SK-N-SH (cell line): ENCODE data around the gene GRM7. TPM values are rescaled to one million over a fixed set of nuclear protein-coding genes. Genes with fewer than 3 reads are reported as not detected.

ENCODE experiments used
- CTCF ChIA-PET: fragments of 300-600, 350-600 bp; formaldehyde crosslinking; extraction: SDS; loops from one replicate; lab custom pipeline; 2021; lab: Yijun Ruan, JAX
- POLR2A ChIA-PET: fragments of 350-600 bp; sonication (Branson Sonifier 250); formaldehyde crosslinking; extraction: SDS; loops from one replicate; lab custom pipeline; 2020; ENCODE audit warnings: antibody characterized with exemption, inconsistent platforms; lab: Yijun Ruan, JAX
- DNase-seq: peaks from one replicate; pipeline ENCODE4 v3.0.0; 2012
- H2AFZ ChIP-seq: fragments of 200-600 bp; sonication (generic); 2 replicates; pipeline ENCODE4 v1.8.1; 2016; ENCODE audit warnings: antibody characterized with exemption, mild to moderate bottlenecking, low read depth
- H3F3A ChIP-seq: fragments of 200-600 bp; sonication (generic); replicated peaks from 2 replicates; pipeline ENCODE3; 2016; ENCODE audit warnings: antibody characterized with exemption, mild to moderate bottlenecking; ENCODE audit not compliant: insufficient read depth
- H3K27ac ChIP-seq, 2 experiments: fragments of 200-500 bp in 1 of 2; fragments of 200-600 bp in 1 of 2; sonication (Bioruptor generic) in 1 of 2; sonication (generic), shearing (Covaris generic) in 1 of 2; 2 replicates each; pipeline versions ENCODE4 v1.5.1 to v1.6.1; 2014 to 2016; ENCODE audit warnings: low read depth in 2 of 2, inconsistent platforms in 1 of 2, low read length in 1 of 2, mild to moderate bottlenecking in 1 of 2, mixed read lengths in 1 of 2
- H3K27me3 ChIP-seq: fragments of 200-600 bp; sonication (generic), shearing (Covaris generic); 2 replicates; pipeline ENCODE4 v1.6.1; 2016; ENCODE audit warnings: mixed run types; ENCODE audit not compliant: insufficient read depth
- H3K36me3 ChIP-seq, 2 experiments: fragments of 200-500 bp in 1 of 2; fragments of 200-600 bp in 1 of 2; sonication (Bioruptor generic) in 1 of 2; sonication (generic) in 1 of 2; replicated peaks in 1 of 2; 2 replicates each; pipeline versions ENCODE3 to v1.5.1; 2014 to 2016; ENCODE audit warnings: low read length in 1 of 2, mild to moderate bottlenecking in 1 of 2; ENCODE audit not compliant: insufficient read depth in 2 of 2, control insufficient read depth in 1 of 2
- H3K4me1 ChIP-seq, 2 experiments: fragments of 200-500 bp in 1 of 2; fragments of 200-600 bp in 1 of 2; sonication (Bioruptor generic) in 1 of 2; sonication (generic), shearing (Covaris generic) in 1 of 2; 2 replicates each; pipeline versions ENCODE4 v1.5.1 to v1.6.1; 2014 to 2016; ENCODE audit warnings: low read depth in 1 of 2, low read length in 1 of 2, mixed run types in 1 of 2; ENCODE audit not compliant: insufficient read depth in 2 of 2, control insufficient read depth in 1 of 2
- H3K4me2 ChIP-seq: fragments of 200-600 bp; sonication (generic), shearing (Covaris generic); 2 replicates; pipeline ENCODE4 v1.6.1; 2017; ENCODE audit warnings: mixed run types
- H3K4me3 ChIP-seq, 2 experiments: fragments of 200-500 bp in 1 of 2; fragments of 200-600 bp in 1 of 2; sonication (Bioruptor generic) in 1 of 2; sonication (generic), shearing (Covaris generic) in 1 of 2; 2 replicates each; pipeline versions ENCODE4 v1.5.1 to v1.8.1; 2014 to 2016; ENCODE audit warnings: low read depth in 2 of 2, inconsistent platforms in 1 of 2, low read length in 1 of 2, mild to moderate bottlenecking in 1 of 2, mixed read lengths in 1 of 2, moderate library complexity in 1 of 2
- H3K79me2 ChIP-seq: fragments of 200-600 bp; sonication (generic); 2 replicates; pipeline ENCODE4 v1.8.1; 2017; ENCODE audit warnings: mild to moderate bottlenecking; ENCODE audit not compliant: insufficient read depth
- H3K9ac ChIP-seq: fragments of 200-600 bp; sonication (generic); 2 replicates; pipeline ENCODE4 v1.6.1; 2017; ENCODE audit warnings: mixed run types
- H3K9me2 ChIP-seq: fragments of 200-600 bp; sonication (generic); 2 replicates; pipeline ENCODE4 v1.6.1; 2017; ENCODE audit warnings: mixed run types
- H3K9me3 ChIP-seq: fragments of 200-600 bp; sonication (generic); 2 replicates; pipeline ENCODE4 v1.6.1; 2017; ENCODE audit warnings: mixed run types, mild to moderate bottlenecking, moderate library complexity
- H4K20me1 ChIP-seq: fragments of 200-600 bp; sonication (generic); 2 replicates; pipeline ENCODE4 v1.6.1; 2017; ENCODE audit warnings: mild to moderate bottlenecking, mixed run types; ENCODE audit not compliant: insufficient read depth
- CHD2 ChIP-seq: fragments of 150-350 bp; IDR thresholded peaks from 2 replicates; pipeline ENCODE4 v1.6.1; 2018; ENCODE audit warnings: low read length; ENCODE audit not compliant: partially characterized antibody
- EP300 ChIP-seq, 2 experiments: IDR thresholded peaks; 2 replicates each; pipeline versions ENCODE4 v1.4.0 to v1.6.1; 2012; ENCODE audit warnings: borderline replicate concordance in 1 of 2, low read depth in 1 of 2, low read length in 1 of 2
- MXI1 ChIP-seq: IDR thresholded peaks from 2 replicates; pipeline ENCODE4 v1.6.1; 2012; ENCODE audit warnings: mild to moderate bottlenecking, low read depth, low read length, improper control_type of control experiment
- NRF1 ChIP-seq: IDR thresholded peaks from 2 replicates; pipeline ENCODE4 v1.6.1; 2012; ENCODE audit warnings: low read depth, mild to moderate bottlenecking, low read length
- POLR2AphosphoS5 ChIP-seq: IDR thresholded peaks from 2 replicates; pipeline ENCODE4 v1.6.1; 2012; ENCODE audit warnings: low read depth, low read length
- RAD21 ChIP-seq: IDR thresholded peaks from 2 replicates; pipeline ENCODE4 v1.6.1; 2012; ENCODE audit warnings: mild to moderate bottlenecking, low read length
- RCOR1 ChIP-seq: fragments of 150-350 bp; IDR thresholded peaks from 2 replicates; pipeline ENCODE4 v1.6.1; 2017; ENCODE audit warnings: antibody characterized with exemption, low read length
- RXRA ChIP-seq: IDR thresholded peaks from 2 replicates; pipeline ENCODE4 v1.4.0; 2012; ENCODE audit warnings: low read depth, mild to moderate bottlenecking, borderline replicate concordance
- SMC3 ChIP-seq: IDR thresholded peaks from 2 replicates; pipeline ENCODE4 v1.6.1; 2012; ENCODE audit warnings: low read depth, low read length, improper control_type of control experiment
- TEAD4 ChIP-seq: IDR thresholded peaks from 2 replicates; pipeline ENCODE4 v1.4.0; 2012; ENCODE audit warnings: mild to moderate bottlenecking, borderline replicate concordance; ENCODE audit not compliant: insufficient read depth
- WGBS: methylation state at CpG from one replicate; pipeline ENCODE4 v1.1.6; 2017; ENCODE audit warnings: low lambda C conversion rate; 5-methylcytosine and 5-hydroxymethylcytosine counted together
- polyA plus RNA-seq, 3 experiments: library from polyadenylated mRNA; depleted of rRNA; stranded (reverse); fragments of >200 nt; gene quantifications; 2 replicates each; pipeline ENCODE4 v1.2.3, GENCODE V29; 2012
- TF ChIP-seq, protein P1 (sequence below): IDR thresholded peaks from 2 replicates; pipeline ENCODE4 v1.6.1; 2012; ENCODE audit warnings: mild to moderate bottlenecking, low read depth, low read length, moderate library complexity
- TF ChIP-seq, protein P2 (sequence below): IDR thresholded peaks from 2 replicates; pipeline ENCODE4 v1.4.0; 2012; ENCODE audit warnings: low read depth, borderline replicate concordance

Gene GRM7
- polyA plus RNA-seq, 1 of the 3 experiments (the other 2 are of a cell fraction), result 0.03 TPM

DNA sequence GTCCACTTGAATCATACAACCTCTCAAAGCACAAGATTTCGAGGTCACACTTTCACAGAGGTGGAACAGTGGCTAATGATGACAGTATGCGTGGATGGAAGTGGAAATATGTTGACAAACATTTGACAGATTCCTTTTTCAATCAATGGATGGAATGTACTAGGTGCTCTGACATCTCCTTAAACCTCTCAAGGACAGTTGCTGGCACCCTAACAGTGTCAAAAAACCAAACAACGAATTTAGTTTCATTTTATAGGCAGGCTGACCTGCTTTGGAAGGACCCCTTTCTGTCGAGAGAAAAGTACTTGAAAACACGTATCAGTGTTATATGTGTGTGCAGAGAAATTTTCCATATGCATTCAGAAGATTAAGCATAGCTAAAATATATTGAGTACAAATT lies 861.0 kb downstream of the GRM7 start:
- H3K79me2 ChIP-seq, result no peaks in the 10 kb centered on the region
- 30% methylated on average over 5 of the region's 5 CpGs for WGBS
- CTCF ChIA-PET, result no interaction called here

More for the DNA sequence above, 861.0 kb downstream of the GRM7 start:
- no peaks in the 10 kb centered on the region for H3K36me3 ChIP-seq
- no peaks in the 10 kb centered on the region for H3K9me3 ChIP-seq
- H3K4me2 ChIP-seq, result no peak overlapping the region
- POLR2A ChIA-PET, result no interaction called here
- H3K27me3 ChIP-seq, result no peaks in the 10 kb centered on the region
- no peaks in the 10 kb centered on the region for H3F3A ChIP-seq
- no peak for DNase-seq
- TF ChIP-seq CHD2, result no peak
- no peak for TF ChIP-seq RCOR1
- no peak for TF ChIP-seq RXRA
- TF ChIP-seq, protein P1, sequence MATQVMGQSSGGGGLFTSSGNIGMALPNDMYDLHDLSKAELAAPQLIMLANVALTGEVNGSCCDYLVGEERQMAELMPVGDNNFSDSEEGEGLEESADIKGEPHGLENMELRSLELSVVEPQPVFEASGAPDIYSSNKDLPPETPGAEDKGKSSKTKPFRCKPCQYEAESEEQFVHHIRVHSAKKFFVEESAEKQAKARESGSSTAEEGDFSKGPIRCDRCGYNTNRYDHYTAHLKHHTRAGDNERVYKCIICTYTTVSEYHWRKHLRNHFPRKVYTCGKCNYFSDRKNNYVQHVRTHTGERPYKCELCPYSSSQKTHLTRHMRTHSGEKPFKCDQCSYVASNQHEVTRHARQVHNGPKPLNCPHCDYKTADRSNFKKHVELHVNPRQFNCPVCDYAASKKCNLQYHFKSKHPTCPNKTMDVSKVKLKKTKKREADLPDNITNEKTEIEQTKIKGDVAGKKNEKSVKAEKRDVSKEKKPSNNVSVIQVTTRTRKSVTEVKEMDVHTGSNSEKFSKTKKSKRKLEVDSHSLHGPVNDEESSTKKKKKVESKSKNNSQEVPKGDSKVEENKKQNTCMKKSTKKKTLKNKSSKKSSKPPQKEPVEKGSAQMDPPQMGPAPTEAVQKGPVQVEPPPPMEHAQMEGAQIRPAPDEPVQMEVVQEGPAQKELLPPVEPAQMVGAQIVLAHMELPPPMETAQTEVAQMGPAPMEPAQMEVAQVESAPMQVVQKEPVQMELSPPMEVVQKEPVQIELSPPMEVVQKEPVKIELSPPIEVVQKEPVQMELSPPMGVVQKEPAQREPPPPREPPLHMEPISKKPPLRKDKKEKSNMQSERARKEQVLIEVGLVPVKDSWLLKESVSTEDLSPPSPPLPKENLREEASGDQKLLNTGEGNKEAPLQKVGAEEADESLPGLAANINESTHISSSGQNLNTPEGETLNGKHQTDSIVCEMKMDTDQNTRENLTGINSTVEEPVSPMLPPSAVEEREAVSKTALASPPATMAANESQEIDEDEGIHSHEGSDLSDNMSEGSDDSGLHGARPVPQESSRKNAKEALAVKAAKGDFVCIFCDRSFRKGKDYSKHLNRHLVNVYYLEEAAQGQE, result no peak
- no peak for TF ChIP-seq SMC3
- no peak for TF ChIP-seq MXI1
- TF ChIP-seq, protein P2, sequence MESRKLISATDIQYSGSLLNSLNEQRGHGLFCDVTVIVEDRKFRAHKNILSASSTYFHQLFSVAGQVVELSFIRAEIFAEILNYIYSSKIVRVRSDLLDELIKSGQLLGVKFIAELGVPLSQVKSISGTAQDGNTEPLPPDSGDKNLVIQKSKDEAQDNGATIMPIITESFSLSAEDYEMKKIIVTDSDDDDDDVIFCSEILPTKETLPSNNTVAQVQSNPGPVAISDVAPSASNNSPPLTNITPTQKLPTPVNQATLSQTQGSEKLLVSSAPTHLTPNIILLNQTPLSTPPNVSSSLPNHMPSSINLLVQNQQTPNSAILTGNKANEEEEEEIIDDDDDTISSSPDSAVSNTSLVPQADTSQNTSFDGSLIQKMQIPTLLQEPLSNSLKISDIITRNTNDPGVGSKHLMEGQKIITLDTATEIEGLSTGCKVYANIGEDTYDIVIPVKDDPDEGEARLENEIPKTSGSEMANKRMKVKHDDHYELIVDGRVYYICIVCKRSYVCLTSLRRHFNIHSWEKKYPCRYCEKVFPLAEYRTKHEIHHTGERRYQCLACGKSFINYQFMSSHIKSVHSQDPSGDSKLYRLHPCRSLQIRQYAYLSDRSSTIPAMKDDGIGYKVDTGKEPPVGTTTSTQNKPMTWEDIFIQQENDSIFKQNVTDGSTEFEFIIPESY, result no peak
- TF ChIP-seq POLR2AphosphoS5, result no peak
- no peak for TF ChIP-seq RAD21
- TF ChIP-seq NRF1, result no peak
- TF ChIP-seq TEAD4, result no peak
- no peak for TF ChIP-seq EP300 (IDR thresholded peaks at IDR 0.05; ENCODE audit: borderline replicate concordance in 1 of 2, low read depth in 1 of 2, low read length in 1 of 2)
- H3K4me3 ChIP-seq, result no peak overlapping the region
- H3K4me1 ChIP-seq, result no peaks in the 10 kb centered on the region
- no peaks in the 10 kb centered on the region for H3K9me2 ChIP-seq
- H2AFZ ChIP-seq, result no peak overlapping the region
- no peak overlapping the region for H3K27ac ChIP-seq
- no peaks in the 10 kb centered on the region for H4K20me1 ChIP-seq
- H3K9ac ChIP-seq, result no peak overlapping the region
